H1 (cell line): ENCODE measurements around the gene OR5F1. TPM values are rescaled to one million over a fixed set of nuclear protein-coding genes. Genes with fewer than 3 reads are reported as not detected.

Source experiments
- CTCF ChIA-PET: fragments of 300-600 bp; sonication (Branson Sonifier 250); formaldehyde crosslinking; loops from one replicate; lab custom pipeline; 2021; ENCODE audit not compliant: partially characterized antibody; lab: Charles Lee
- POLR2A ChIA-PET: fragments of 300-600 bp; sonication (Branson Sonifier 250); formaldehyde crosslinking; loops from one replicate; lab custom pipeline; 2021; ENCODE audit warnings: inconsistent platforms; ENCODE audit not compliant: partially characterized antibody; lab: Charles Lee
- DNase-seq, 2 experiments: peaks; one replicate each; pipeline versions ENCODE4 v3.0.0 to v3.0.0-alpha.2; 2010 to 2022; ENCODE audit warnings: low spot score in 2 of 2, low read depth in 1 of 2, mixed read lengths in 1 of 2
- FAIRE-seq: peaks from 2 replicates; lab custom pipeline; 2011; peaks lifted over from hg19 to GRCh38; lab: Jason Lieb, UNC
- H2AFZ ChIP-seq: 2 replicates; pipeline ENCODE4 v1.8.1; 2012; ENCODE audit warnings: low read length, inconsistent platforms
- H2AK5ac ChIP-seq: 2 replicates; pipeline ENCODE4 v1.6.1; 2013; ENCODE audit warnings: low read depth, low read length
- H2BK120ac ChIP-seq: replicated peaks from 2 replicates; pipeline ENCODE3; 2013; ENCODE audit warnings: low read depth, low read length, inconsistent platforms
- H2BK12ac ChIP-seq: 2 replicates; pipeline ENCODE4 v1.6.1; 2013; ENCODE audit warnings: low read depth, low read length
- H2BK15ac ChIP-seq: 2 replicates; pipeline ENCODE4 v1.6.1; 2013; ENCODE audit warnings: low read length
- H2BK20ac ChIP-seq: 2 replicates; pipeline ENCODE4 v1.6.1; 2013; ENCODE audit warnings: low read length
- H2BK5ac ChIP-seq: 2 replicates; pipeline ENCODE4 v1.6.1; 2013; ENCODE audit warnings: low read depth, low read length
- H3K14ac ChIP-seq: 2 replicates; pipeline ENCODE4 v1.6.1; 2013; ENCODE audit warnings: inconsistent platforms; ENCODE audit not compliant: insufficient read length
- H3K18ac ChIP-seq: 2 replicates; pipeline ENCODE4 v1.6.1; 2013; ENCODE audit warnings: low read length; ENCODE audit errors: extremely low read depth
- H3K23ac ChIP-seq: 2 replicates; pipeline ENCODE4 v1.6.1; 2013; ENCODE audit warnings: inconsistent platforms; ENCODE audit not compliant: insufficient read length
- H3K23me2 ChIP-seq: 2 replicates; pipeline ENCODE4 v1.6.1; 2013; ENCODE audit warnings: low read depth, low read length
- H3K27ac ChIP-seq: 2 replicates; pipeline ENCODE4 v1.6.1; 2011; ENCODE audit warnings: low read depth, low read length, inconsistent platforms
- H3K27me3 ChIP-seq, 4 experiments: replicated peaks in 1 of 4; 1 replicate in 1 of 4; 2 replicates in 3 of 4; pipeline versions ENCODE4 v1.6.1 to v1.8.1; 2011 to 2013; ENCODE audit warnings: low read length in 3 of 4, mild to moderate bottlenecking in 3 of 4, inconsistent platforms in 2 of 4, mixed read lengths in 2 of 4, moderate library complexity in 1 of 4; ENCODE audit not compliant: control insufficient read depth in 3 of 4, insufficient read depth in 3 of 4; ENCODE audit errors: extremely low read depth in 1 of 4
- H3K36me3 ChIP-seq, 4 experiments: 2 replicates each; pipeline versions ENCODE4 v1.6.1 to v1.8.1; 2011 to 2013; ENCODE audit warnings: mild to moderate bottlenecking in 4 of 4, low read length in 3 of 4, moderate library complexity in 2 of 4, control low read depth in 1 of 4, inconsistent platforms in 1 of 4; ENCODE audit not compliant: insufficient read depth in 4 of 4, control insufficient read depth in 2 of 4
- H3K4ac ChIP-seq: replicated peaks from 2 replicates; pipeline ENCODE3; 2013; ENCODE audit warnings: low read length, low read depth, mixed read lengths, inconsistent platforms; ENCODE audit not compliant: insufficient read length
- H3K4me1 ChIP-seq, 4 experiments: replicated peaks in 1 of 4; 1 replicate in 1 of 4; 2 replicates in 3 of 4; pipeline versions ENCODE4 v1.6.1 to v1.8.1; 2011 to 2013; ENCODE audit warnings: low read length in 3 of 4, inconsistent platforms in 2 of 4, mixed read lengths in 1 of 4; ENCODE audit not compliant: insufficient read depth in 4 of 4, control insufficient read depth in 3 of 4
- H3K4me2 ChIP-seq, 2 experiments: 2 replicates each; pipeline versions ENCODE4 v1.6.1 to v1.8.1; 2011 to 2013; ENCODE audit warnings: low read depth in 2 of 2, low read length in 2 of 2, control low read depth in 1 of 2, inconsistent platforms in 1 of 2, mild to moderate bottlenecking in 1 of 2; ENCODE audit not compliant: insufficient read depth in 1 of 2
- H3K4me3 ChIP-seq, 4 experiments: fragments of 200-600, 300-600 bp in 1 of 4; sonication (generic), shearing (Covaris generic), sonication (Bioruptor Twin) in 1 of 4; 2 replicates each; pipeline versions ENCODE4 v1.5.1 to v1.8.1; 2011 to 2016; ENCODE audit warnings: low read length in 4 of 4, low read depth in 3 of 4, control low read depth in 2 of 4, inconsistent platforms in 2 of 4, mild to moderate bottlenecking in 2 of 4, mixed read lengths in 1 of 4, moderate library complexity in 1 of 4; ENCODE audit not compliant: insufficient read depth in 2 of 4; ENCODE audit errors: extremely low read depth in 1 of 4
- H3K56ac ChIP-seq: replicated peaks from 2 replicates; pipeline ENCODE3; 2013; ENCODE audit warnings: low read depth, mild to moderate bottlenecking, mixed read lengths, low read length, inconsistent platforms; ENCODE audit not compliant: insufficient read length
- H3K79me1 ChIP-seq: 2 replicates; pipeline ENCODE4 v1.6.1; 2013; ENCODE audit warnings: low read depth, low read length, control low read depth
- H3K79me2 ChIP-seq, 2 experiments: 2 replicates each; pipeline versions ENCODE4 v1.6.1 to v1.8.1; 2012 to 2013; ENCODE audit warnings: low read length in 2 of 2, mild to moderate bottlenecking in 2 of 2, inconsistent platforms in 1 of 2; ENCODE audit not compliant: insufficient read depth in 2 of 2, control insufficient read depth in 1 of 2
- H3K9ac ChIP-seq, 4 experiments: replicated peaks in 1 of 4; 1 replicate in 1 of 4; 2 replicates in 3 of 4; pipeline versions ENCODE4 v1.6.1 to v1.8.1; 2011 to 2013; ENCODE audit warnings: low read depth in 3 of 4, low read length in 3 of 4, control low read depth in 2 of 4, mild to moderate bottlenecking in 2 of 4, moderate library complexity in 2 of 4, inconsistent platforms in 1 of 4; ENCODE audit errors: extremely low read depth in 1 of 4
- H3K9me3 ChIP-seq, 2 experiments: 2 replicates each; pipeline versions ENCODE4 v1.6.1 to v1.8.1; 2012 to 2013; ENCODE audit warnings: mild to moderate bottlenecking in 2 of 2, moderate library complexity in 2 of 2, control low read depth in 1 of 2, inconsistent platforms in 1 of 2, low read depth in 1 of 2, low read length in 1 of 2, mixed read lengths in 1 of 2; ENCODE audit not compliant: insufficient read depth in 2 of 2
- H4K20me1 ChIP-seq, 2 experiments: replicated peaks in 1 of 2; 2 replicates each; pipeline versions ENCODE3 to v1.8.1; 2011 to 2013; ENCODE audit warnings: inconsistent platforms in 2 of 2, low read length in 2 of 2, mild to moderate bottlenecking in 1 of 2; ENCODE audit not compliant: insufficient read depth in 2 of 2, control insufficient read depth in 1 of 2
- H4K5ac ChIP-seq: 2 replicates; pipeline ENCODE4 v1.6.1; 2013; ENCODE audit warnings: low read length, low read depth, mixed read lengths, inconsistent platforms; ENCODE audit not compliant: insufficient read length
- H4K8ac ChIP-seq: 2 replicates; pipeline ENCODE4 v1.8.0; 2013; ENCODE audit warnings: mild to moderate bottlenecking, moderate library complexity, low read length, inconsistent platforms; ENCODE audit not compliant: insufficient read depth; ENCODE audit errors: extremely low read depth
- H4K91ac ChIP-seq: replicated peaks from 2 replicates; pipeline ENCODE3; 2013; ENCODE audit warnings: low read length, mixed read lengths, inconsistent platforms; ENCODE audit not compliant: insufficient read length
- BACH1 ChIP-seq: IDR thresholded peaks from 2 replicates; pipeline ENCODE4 v1.6.1; 2012; ENCODE audit warnings: low read length, improper control_type of control experiment
- EP300 ChIP-seq, 2 experiments: IDR thresholded peaks; 1 replicate in 1 of 2; 2 replicates in 1 of 2; pipeline ENCODE4 v1.6.1; 2011 to 2012; ENCODE audit warnings: low read depth in 2 of 2, low read length in 2 of 2, mild to moderate bottlenecking in 2 of 2, borderline replicate concordance in 1 of 2, inconsistent platforms in 1 of 2, moderate library complexity in 1 of 2
- FOSL1 ChIP-seq: IDR thresholded peaks from 2 replicates; pipeline ENCODE4 v1.6.1; 2011; ENCODE audit warnings: mild to moderate bottlenecking, low read depth, low read length, moderate library complexity; ENCODE audit not compliant: insufficient read depth
- RAD21 ChIP-seq, 2 experiments: IDR thresholded peaks in 1 of 2; conservative IDR thresholded peaks in 1 of 2; 2 replicates each; pipeline ENCODE4 v1.6.1; 2011; ENCODE audit warnings: low read depth in 2 of 2, low read length in 2 of 2, improper control_type of control experiment in 1 of 2, inconsistent platforms in 1 of 2, mild to moderate bottlenecking in 1 of 2, moderate library complexity in 1 of 2
- RBBP5 ChIP-seq: IDR thresholded peaks from 2 replicates; pipeline ENCODE4 v1.7.1; 2012; ENCODE audit warnings: low read depth, mild to moderate bottlenecking, inconsistent platforms, low read length, moderate library complexity, borderline replicate concordance
- WGBS, 2 experiments: shearing (Covaris generic) in 1 of 2; methylation state at CpG; one replicate each; pipeline versions ENCODE4 v1.1.6 to v1.1.7; 2013 to 2015; ENCODE audit warnings: low lambda C conversion rate in 2 of 2, mixed read lengths in 2 of 2, inconsistent platforms in 1 of 2, low coverage in 1 of 2, missing lambda C conversion rate in 1 of 2; ENCODE audit not compliant: insufficient replicate concordance in 2 of 2, insufficient coverage in 1 of 2, insufficient read length in 1 of 2; ENCODE audit errors: extremely low coverage in 1 of 2, missing lambda C conversion rate in 1 of 2; 5-methylcytosine and 5-hydroxymethylcytosine counted together
- polyA plus RNA-seq, 7 experiments: library from polyadenylated mRNA; depleted of rRNA in 3 of 7; stranded (reverse) in 5 of 7; unstranded in 2 of 7; fragments of >200 nt in 5 of 7; fragments of 200-250 nt in 2 of 7; gene quantifications; 1 replicate in 5 of 7; 2 replicates in 1 of 7; 4 replicates in 1 of 7; pipeline versions ENCODE4 v1.2.1 to v1.2.3, GENCODE V29; 2011 to 2013; ENCODE audit warnings: missing spikeins in 2 of 7, mixed read lengths in 2 of 7
- total RNA-seq: library from RNA; stranded (reverse); fragmentation: NEBNext Ultra II Directional; extraction: Animal tissue kit (Norgen Biotek cat#: 25700); gene quantifications from 2 replicates; pipeline ENCODE4 v1.2.1, GENCODE V29; 2021

Gene OR5F1
- total and polyA plus RNA-seq, 2 of the 8 experiments (the other 6 are each of a cell fraction or from before 2014, with no cell fraction given), result not detected

DNA sequence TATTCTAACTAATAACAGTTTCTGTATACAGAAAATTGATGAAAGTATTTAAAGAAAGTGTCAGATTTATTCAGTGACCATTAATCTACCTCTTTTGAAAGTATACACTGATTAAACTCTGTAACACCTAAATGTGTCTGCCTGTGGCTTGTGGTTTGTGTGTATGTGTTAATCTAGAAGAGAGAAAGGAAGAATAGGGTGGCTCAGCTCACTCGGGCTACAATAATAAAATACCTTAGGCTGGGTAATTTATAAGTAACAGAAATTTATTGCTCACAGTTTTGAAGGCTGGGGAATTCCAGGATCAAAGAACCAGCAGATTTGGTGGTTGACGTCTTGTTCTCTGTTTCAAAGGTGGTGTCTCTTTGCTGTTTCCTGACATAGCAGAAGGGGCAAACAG is 19.4 kb upstream of the OR5F1 start:
- H2BK120ac ChIP-seq, result no peak overlapping the region
- H3K27ac ChIP-seq, result no peak overlapping the region
- POLR2A ChIA-PET, result no interaction called here
- H3K9me3 ChIP-seq, result 0 out of 4 replicates have a peak, but pooled peaks cover 0 to under 1% of the 10 kb centered on the region in 2 experiments
- FAIRE-seq (no peak), DNase-seq (no peak)
- H2BK15ac ChIP-seq, result no peak overlapping the region
- H2BK5ac ChIP-seq, result no peak overlapping the region
- no peak overlapping the region for H4K91ac ChIP-seq
- no peak overlapping the region for H3K14ac ChIP-seq
- no peak overlapping the region for H4K5ac ChIP-seq
- no peak overlapping the region for H2BK12ac ChIP-seq
- WGBS, 2 experiments, result 96% methylated on average over 2 of the region's 2 CpGs; no CpG with 5 or more reads in 1 of the 2 experiments
- no peak overlapping the region for H3K4me2 ChIP-seq
- no peak overlapping the region for H4K8ac ChIP-seq
- no peaks in the 10 kb centered on the region for H3K79me2 ChIP-seq
- no peak overlapping the region for H3K56ac ChIP-seq
- no peak overlapping the region for H3K4ac ChIP-seq
- no peaks in the 10 kb centered on the region for H3K36me3 ChIP-seq
- H3K23ac ChIP-seq, result no peak overlapping the region
- no peak overlapping the region for H3K9ac ChIP-seq
- no peak overlapping the region for H2AK5ac ChIP-seq
- H3K4me3 ChIP-seq, result no peak overlapping the region
- H3K27me3 ChIP-seq, result no peaks in the 10 kb centered on the region
- no peaks in the 10 kb centered on the region for H3K79me1 ChIP-seq
- H3K18ac ChIP-seq, result no peak overlapping the region
- H3K23me2 ChIP-seq, result no peaks in the 10 kb centered on the region
- H2AFZ ChIP-seq, result no peak overlapping the region
- CTCF ChIA-PET, result interaction anchor here (1.1 kb wide), 1 partner anchor 117 kb away, joined by 3 read pairs; no protein-coding TSS in a partner anchor
- TF ChIP-seq BACH1 (no peak), FOSL1 (no peak), RAD21 (IDR thresholded peaks at IDR 0.05 in 1 of 2, conservative IDR thresholded peaks at IDR 0.05 in 1 of 2; ENCODE audit: low read depth in 2 of 2, low read length in 2 of 2) (no peak), EP300 (IDR thresholded peaks at IDR 0.05; ENCODE audit: borderline replicate concordance in 1 of 2, low read depth in 2 of 2, low read length in 2 of 2) (no peak), RBBP5 (no peak)
- H4K20me1 ChIP-seq, result no peaks in the 10 kb centered on the region
- H3K4me1 ChIP-seq, result no peaks in the 10 kb centered on the region
- no peak overlapping the region for H2BK20ac ChIP-seq
